Trophoblast cell (in vitro differentiated cells and primary cell): ENCODE results near the gene ADCK2. TPM values are rescaled to one million over a fixed set of nuclear protein-coding genes. Genes with fewer than 3 reads are reported as not detected.
"Not testable (repeated sequence)": the region's sequence is repeated elsewhere in the genome, so short reads cannot be mapped to it uniquely, and the experiment has no call there.

Experiments used
- DNase-seq, 2 donors: peaks; one replicate each; pipeline ENCODE4 v3.0.0-alpha.2; 2016
- H2AFZ ChIP-seq: 2 replicates; pipeline ENCODE4 v1.6.1; 2013; ENCODE audit warnings: low read length, moderate library complexity, mild to moderate bottlenecking; ENCODE audit not compliant: insufficient read depth, poor library complexity
- H2AK5ac ChIP-seq: 2 replicates; pipeline ENCODE4 v1.6.1; 2013; ENCODE audit warnings: mild to moderate bottlenecking, low read length
- H2BK120ac ChIP-seq: 2 replicates; pipeline ENCODE4 v1.6.1; 2013; ENCODE audit warnings: low read length, mild to moderate bottlenecking, moderate library complexity; ENCODE audit not compliant: insufficient read depth, poor library complexity
- H2BK12ac ChIP-seq: 2 replicates; pipeline ENCODE4 v1.6.1; 2013; ENCODE audit warnings: mild to moderate bottlenecking, low read length, moderate library complexity
- H2BK5ac ChIP-seq: 2 replicates; pipeline ENCODE4 v1.6.1; 2013; ENCODE audit warnings: low read length, low read depth, moderate library complexity, mild to moderate bottlenecking; ENCODE audit not compliant: poor library complexity
- H3K14ac ChIP-seq: 2 replicates; pipeline ENCODE4 v1.6.1; 2013; ENCODE audit warnings: mild to moderate bottlenecking, low read length
- H3K18ac ChIP-seq: 2 replicates; pipeline ENCODE4 v1.6.1; 2013; ENCODE audit warnings: mild to moderate bottlenecking, low read length
- H3K23ac ChIP-seq: 2 replicates; pipeline ENCODE4 v1.6.1; 2013; ENCODE audit warnings: low read length
- H3K27ac ChIP-seq: 2 replicates; pipeline ENCODE4 v1.5.1; 2013; ENCODE audit warnings: low read depth, mild to moderate bottlenecking, inconsistent platforms, low read length, moderate library complexity
- H3K27me3 ChIP-seq: 2 replicates; pipeline ENCODE4 v1.6.1; 2013; ENCODE audit warnings: inconsistent platforms, mild to moderate bottlenecking, low read length, moderate library complexity; ENCODE audit not compliant: insufficient read depth
- H3K36me3 ChIP-seq, 2 experiments: 1 replicate in 1 of 2; 2 replicates in 1 of 2; pipeline ENCODE4 v1.6.1; 2013; ENCODE audit warnings: low read length in 2 of 2, mild to moderate bottlenecking in 2 of 2, moderate library complexity in 1 of 2; ENCODE audit not compliant: insufficient read depth in 2 of 2, control insufficient read depth in 1 of 2
- H3K4ac ChIP-seq: 2 replicates; pipeline ENCODE4 v1.6.1; 2013; ENCODE audit warnings: low read depth, mild to moderate bottlenecking, low read length, moderate library complexity
- H3K4me1 ChIP-seq, 2 experiments: 1 replicate in 1 of 2; 2 replicates in 1 of 2; pipeline ENCODE4 v1.6.1; 2013; ENCODE audit warnings: low read length in 2 of 2, mild to moderate bottlenecking in 2 of 2, moderate library complexity in 1 of 2; ENCODE audit not compliant: insufficient read depth in 2 of 2, control insufficient read depth in 1 of 2
- H3K4me2 ChIP-seq: 2 replicates; pipeline ENCODE4 v1.6.1; 2013; ENCODE audit warnings: inconsistent platforms, mild to moderate bottlenecking, low read length, moderate library complexity
- H3K4me3 ChIP-seq: 2 replicates; pipeline ENCODE4 v1.5.1; 2013; ENCODE audit warnings: mild to moderate bottlenecking, low read depth, low read length, inconsistent platforms
- H3K79me1 ChIP-seq: one replicate; pipeline ENCODE4 v1.6.1; 2013; ENCODE audit warnings: low read length
- H3K79me2 ChIP-seq: 2 replicates; pipeline ENCODE4 v1.6.1; 2013; ENCODE audit warnings: low read length, mild to moderate bottlenecking; ENCODE audit not compliant: control insufficient read depth, insufficient read depth, poor library complexity
- H3K9ac ChIP-seq: 2 replicates; pipeline ENCODE4 v1.6.1; 2013; ENCODE audit warnings: mild to moderate bottlenecking, low read length
- H3K9me3 ChIP-seq: 2 replicates; pipeline ENCODE4 v1.6.1; 2013; ENCODE audit warnings: low read depth, mild to moderate bottlenecking, control low read depth, inconsistent platforms, low read length; ENCODE audit not compliant: insufficient read depth
- H4K12ac ChIP-seq: 2 replicates; pipeline ENCODE4 v1.6.1; 2013; ENCODE audit warnings: low read depth, mild to moderate bottlenecking, low read length, moderate library complexity
- H4K8ac ChIP-seq: 2 replicates; pipeline ENCODE4 v1.6.1; 2013; ENCODE audit warnings: low read depth, mild to moderate bottlenecking, low read length, moderate library complexity
- H4K91ac ChIP-seq: one replicate; pipeline ENCODE4 v1.6.1; 2013; ENCODE audit warnings: low read depth, mild to moderate bottlenecking, low read length, moderate library complexity
- WGBS: extraction: QIAGEN DNeasy Blood & Tissue Kit; methylation state at CpG from one replicate; pipeline ENCODE4 v1.1.7; 2013; ENCODE audit warnings: missing lambda C conversion rate; ENCODE audit not compliant: insufficient read length, insufficient coverage; ENCODE audit errors: extremely low coverage; 5-methylcytosine and 5-hydroxymethylcytosine counted together
- polyA plus RNA-seq: library from polyadenylated mRNA; stranded (reverse); fragments of 200-250 nt; gene quantifications from 2 replicates; pipeline ENCODE4 v1.2.3, GENCODE V29; 2013

Gene ADCK2, protein sequence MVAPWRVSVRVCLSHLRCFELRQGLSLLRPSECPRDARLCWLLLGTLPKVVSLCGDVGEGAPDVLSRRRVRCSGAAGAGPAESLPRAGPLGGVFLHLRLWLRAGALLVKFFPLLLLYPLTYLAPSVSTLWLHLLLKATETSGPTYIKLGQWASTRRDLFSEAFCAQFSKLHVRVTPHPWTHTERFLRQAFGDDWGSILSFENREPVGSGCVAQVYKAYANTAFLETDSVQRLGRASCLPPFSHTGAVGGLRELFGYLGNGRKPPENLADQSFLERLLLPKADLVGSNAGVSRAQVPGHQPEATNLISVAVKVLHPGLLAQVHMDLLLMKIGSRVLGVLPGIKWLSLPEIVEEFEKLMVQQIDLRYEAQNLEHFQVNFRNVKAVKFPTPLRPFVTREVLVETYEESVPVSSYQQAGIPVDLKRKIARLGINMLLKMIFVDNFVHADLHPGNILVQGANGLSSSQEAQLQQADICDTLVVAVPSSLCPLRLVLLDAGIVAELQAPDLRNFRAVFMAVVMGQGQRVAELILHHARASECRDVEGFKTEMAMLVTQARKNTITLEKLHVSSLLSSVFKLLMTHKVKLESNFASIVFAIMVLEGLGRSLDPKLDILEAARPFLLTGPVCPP
- 23.9 and 24.8 TPM in 2 replicates for polyA plus RNA-seq

DNA sequence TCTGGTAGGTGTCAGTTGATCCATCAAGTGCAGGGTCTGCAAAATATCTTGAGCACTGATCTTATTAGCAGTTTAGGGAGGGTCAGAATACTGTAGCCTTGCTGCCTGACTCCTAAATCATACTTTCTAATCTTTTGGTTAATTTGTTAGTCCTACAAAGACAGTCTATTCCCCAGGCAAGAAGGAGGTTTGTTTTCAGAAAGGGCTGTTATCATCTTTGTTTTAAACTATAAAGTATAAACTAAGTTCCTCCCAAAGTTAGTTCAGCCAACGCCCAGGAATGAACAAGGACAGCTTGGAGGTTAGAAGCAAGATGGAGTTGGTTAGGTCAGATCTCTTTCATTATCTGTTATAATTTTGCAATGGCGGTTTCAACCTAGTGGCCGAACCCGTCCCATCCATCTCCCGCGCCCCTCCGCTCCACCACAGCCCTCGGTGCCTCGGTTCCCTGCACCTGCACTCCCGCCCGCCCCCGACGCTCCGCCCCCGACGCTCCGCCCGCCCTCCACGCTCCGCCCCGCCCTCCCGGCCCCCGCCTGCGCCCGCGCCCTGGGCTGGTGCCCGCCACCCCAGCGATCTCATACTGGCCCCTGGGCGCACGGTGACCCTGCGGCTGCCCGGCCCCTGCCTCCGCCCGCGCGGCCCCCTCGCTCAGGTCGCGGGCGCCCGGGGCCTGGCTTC is at the start of gene ADCK2:
ADCK2 (plus strand) TSS at position 564 of the 681 bp plus-strand sequence. CDS start 386 bp downstream, outside the sequence.
- H3K23ac ChIP-seq: no peak within 1 kb of the TSS
- peak within 1 kb of the TSS; percentile 59 for H3K4ac ChIP-seq
- H3K9ac ChIP-seq: peak within 1 kb of the TSS; percentile 74
- H2BK5ac ChIP-seq: peak within 1 kb of the TSS; percentile 24
- peak within 1 kb of the TSS; percentile 97 for H3K4me2 ChIP-seq
- peaks cover 2 to 5% of the 10 kb centered on the region in 2 experiments for H3K4me1 ChIP-seq
- peak within 1 kb of the TSS; percentile 70 for H4K12ac ChIP-seq
- no peaks in the 10 kb centered on the region for H3K9me3 ChIP-seq
- peak; percentile 35 to 55 for DNase-seq
- H3K4me3 ChIP-seq: peak within 1 kb of the TSS; percentile 79
- no peaks in the 10 kb centered on the region for H3K36me3 ChIP-seq
- peak within 1 kb of the TSS; percentile 38 for H3K14ac ChIP-seq
- peak within 1 kb of the TSS; percentile 79 for H4K91ac ChIP-seq
- H2BK120ac ChIP-seq: peak within 1 kb of the TSS; percentile 77
- H3K18ac ChIP-seq: peak within 1 kb of the TSS; percentile 85
- no peak within 1 kb of the TSS for H2BK12ac ChIP-seq
- H2AK5ac ChIP-seq: no peak within 1 kb of the TSS
- H4K8ac ChIP-seq: peak within 1 kb of the TSS; percentile 56
- H3K27ac ChIP-seq: peak within 1 kb of the TSS; percentile 59
- H3K79me1 ChIP-seq: peaks cover 6% of the 10 kb centered on the region
- no peaks in the 10 kb centered on the region for H3K27me3 ChIP-seq
- H2AFZ ChIP-seq: peak within 1 kb of the TSS; percentile 83
- no CpG with 5 or more reads among the region's 41 CpGs for WGBS
- peaks cover 4% of the 10 kb centered on the region for H3K79me2 ChIP-seq

GRCh38 chr7:140623980-140624379 is 48.8 kb upstream of the ADCK2 start:
- Histone ChIP-seq H2AFZ (no peak overlapping the region), H3K4me2 (peak overlapping the region; percentile 54), H3K4ac (peak overlapping the region; percentile 8), H3K14ac (peak overlapping the region; percentile 5), H4K91ac (peak overlapping the region; percentile 44), H3K4me1 (peaks cover 18 to 23% of the 10 kb centered on the region in 2 experiments), H3K79me2 (peaks cover 1% of the 10 kb centered on the region), H3K27ac (peak overlapping the region; percentile 78), H4K8ac (peak overlapping the region; percentile 0), H3K27me3 (no peaks in the 10 kb centered on the region), H3K18ac (peak overlapping the region; percentile 0), H3K9ac (no peak overlapping the region), H3K4me3 (no peak overlapping the region), H2BK5ac (peak overlapping the region; percentile 3), H3K36me3 (no peaks in the 10 kb centered on the region), H3K23ac (no peak overlapping the region), H3K79me1 (peaks cover 18% of the 10 kb centered on the region), H4K12ac (no peak overlapping the region), H2BK120ac (peak overlapping the region; percentile 12), H3K9me3 (no peaks in the 10 kb centered on the region), H2BK12ac (peak overlapping the region; percentile 7), H2AK5ac (peak overlapping the region; percentile 71)
- DNase-seq: no peak
- WGBS: no CpG with 5 or more reads among the region's 6 CpGs

DNA sequence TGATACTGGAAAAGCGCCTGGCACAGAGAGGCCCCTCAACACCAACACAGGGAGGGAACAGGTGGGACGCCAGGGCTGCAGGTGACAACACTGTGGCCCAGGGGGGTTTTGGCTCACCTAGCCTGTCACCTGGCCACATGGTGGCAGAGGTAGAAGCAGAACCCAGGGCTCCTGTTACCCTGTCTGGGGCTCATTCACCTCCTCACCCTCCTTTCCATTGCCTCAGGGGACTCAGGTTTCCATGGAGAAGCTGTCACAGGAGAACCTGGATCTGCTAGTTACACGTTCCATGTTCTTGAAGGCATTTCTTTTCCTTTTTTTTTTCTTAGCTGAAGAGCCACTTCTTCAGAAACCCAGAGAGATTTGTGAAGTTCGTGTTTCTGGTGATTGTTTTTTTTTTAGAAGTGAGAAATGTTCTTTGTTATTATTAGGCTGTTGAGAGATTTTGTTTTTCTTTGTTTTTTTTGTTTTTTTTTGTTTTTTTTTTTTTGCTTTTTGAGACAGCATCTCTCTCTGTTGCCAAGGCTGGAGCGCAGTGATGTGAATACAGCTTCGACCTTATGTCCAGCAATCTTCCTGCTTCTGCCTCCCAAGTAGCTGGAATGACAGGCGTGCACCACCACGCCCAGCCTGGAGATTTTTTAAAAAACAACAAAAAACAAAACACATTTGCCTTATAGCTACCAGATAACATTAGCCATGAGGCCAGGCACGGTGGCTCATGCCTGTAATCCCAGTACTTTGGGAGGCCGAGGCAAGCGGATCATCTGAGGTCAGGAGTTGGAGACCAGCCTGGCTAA is 48.2 kb upstream of the ADCK2 start:
- Histone ChIP-seq H3K27me3 (no peaks in the 10 kb centered on the region), H4K12ac (no peak overlapping the region), H3K9ac (no peak overlapping the region), H3K4me2 (peak overlapping the region; percentile 54), H3K4me1 (peaks cover 18 to 23% of the 10 kb centered on the region in 2 experiments), H3K14ac (peak overlapping the region; percentile 64), H3K4me3 (no peak overlapping the region), H2AFZ (no peak overlapping the region), H3K23ac (no peak overlapping the region), H3K18ac (peak overlapping the region; percentile 43), H2BK12ac (peak overlapping the region; percentile 73), H2BK5ac (peak overlapping the region; percentile 71), H4K91ac (peak overlapping the region; percentile 89), H3K27ac (peak overlapping the region; percentile 78), H2AK5ac (peak overlapping the region; percentile 71), H3K79me2 (peaks cover 1% of the 10 kb centered on the region), H3K79me1 (peaks cover 22% of the 10 kb centered on the region), H3K4ac (peak overlapping the region; percentile 33), H3K36me3 (no peaks in the 10 kb centered on the region), H3K9me3 (no peaks in the 10 kb centered on the region), H2BK120ac (peak overlapping the region; percentile 81), H4K8ac (peak overlapping the region; percentile 22)
- DNase-seq: peak; percentile 84 to 94
- no CpG with 5 or more reads among the region's 11 CpGs for WGBS

GRCh38 chr7:140625192-140625558 is 47.6 kb upstream of the ADCK2 start:
- peak overlapping the region; percentile 64 for H3K14ac ChIP-seq
- no CpG with 5 or more reads among the region's 10 CpGs for WGBS

More at GRCh38 chr7:140625192-140625558, 47.6 kb upstream of the ADCK2 start:
- H3K4me3 ChIP-seq, H3K9ac ChIP-seq, H2AFZ ChIP-seq, H2AK5ac ChIP-seq, H3K79me2 ChIP-seq, H3K36me3 ChIP-seq, H3K4me2 ChIP-seq, H3K27me3 ChIP-seq, H3K23ac ChIP-seq, H3K9me3 ChIP-seq, H4K12ac ChIP-seq: not testable (repeated sequence)
- H2BK12ac ChIP-seq: peak overlapping the region; percentile 84
- H2BK120ac ChIP-seq: peak overlapping the region; percentile 81
- peak overlapping the region; percentile 89 for H4K91ac ChIP-seq
- peak overlapping the region; percentile 71 for H3K4ac ChIP-seq
- H2BK5ac ChIP-seq: peak overlapping the region; percentile 78
- H3K79me1 ChIP-seq: peaks cover 22% of the 10 kb centered on the region
- H3K4me1 ChIP-seq: peaks cover 18 to 23% of the 10 kb centered on the region in 2 experiments
- peak overlapping the region; percentile 62 for H3K18ac ChIP-seq
- H4K8ac ChIP-seq: peak overlapping the region; percentile 22
- peak; percentile 77 to 79 for DNase-seq
- H3K27ac ChIP-seq: peak overlapping the region; percentile 73
